Common myeloid progenitor, CD34-positive (primary cell): ENCODE data around the gene PRKAR1B.
A peak's percentile ranks its signal among the peaks of the same experiment; 100 is the strongest.

Experiments used
- CTCF ChIA-PET: fragments of 350-600 bp; sonication (Branson Sonifier 250); formaldehyde crosslinking; loops from one replicate; lab custom pipeline; 2021; ENCODE audit warnings: antibody characterized with exemption; lab: Charles Lee
- POLR2A ChIA-PET: fragments of 350-600 bp; sonication (Branson Sonifier 250); formaldehyde crosslinking; loops from one replicate; lab custom pipeline; 2021; ENCODE audit warnings: antibody characterized with exemption; lab: Charles Lee
- DNase-seq, 3 donors: peaks; one replicate each; pipeline versions ENCODE4 v3.0.0 to v3.0.0-alpha.2; 2013
- H3K27ac ChIP-seq, 2 experiments: 1 replicate in 1 of 2; 2 replicates in 1 of 2; pipeline ENCODE4 v1.7.0; 2013; ENCODE audit warnings: inconsistent platforms in 2 of 2, low read length in 2 of 2, mild to moderate bottlenecking in 2 of 2, low read depth in 1 of 2, moderate library complexity in 1 of 2; ENCODE audit not compliant: severe bottlenecking in 2 of 2, insufficient read depth in 1 of 2, poor library complexity in 1 of 2
- H3K27me3 ChIP-seq, 5 experiments: replicated peaks in 2 of 5; 1 replicate in 3 of 5; 2 replicates in 2 of 5; pipeline versions ENCODE4 v1.6.1 to v1.7.0; 2013; ENCODE audit warnings: low read length in 4 of 5, mild to moderate bottlenecking in 2 of 5, moderate library complexity in 2 of 5, inconsistent platforms in 1 of 5; ENCODE audit not compliant: insufficient read depth in 5 of 5, control insufficient read depth in 4 of 5
- H3K36me3 ChIP-seq, 4 experiments: 1 replicate in 2 of 4; 2 replicates in 2 of 4; pipeline versions ENCODE4 v1.6.1 to v1.7.0; 2013; ENCODE audit warnings: low read length in 3 of 4, control low read depth in 1 of 4, mild to moderate bottlenecking in 1 of 4; ENCODE audit not compliant: control insufficient read depth in 4 of 4, insufficient read depth in 4 of 4
- H3K4me1 ChIP-seq, 4 experiments: 1 replicate in 3 of 4; 2 replicates in 1 of 4; pipeline versions ENCODE4 v1.6.1 to v1.7.1; 2013; ENCODE audit warnings: low read length in 3 of 4, mild to moderate bottlenecking in 3 of 4, control low read depth in 1 of 4, inconsistent platforms in 1 of 4, moderate library complexity in 1 of 4; ENCODE audit not compliant: control insufficient read depth in 4 of 4, insufficient read depth in 4 of 4; ENCODE audit errors: control extremely low read depth in 1 of 4
- H3K4me3 ChIP-seq, 7 experiments: 1 replicate in 4 of 7; 2 replicates in 3 of 7; pipeline versions ENCODE4 v1.5.1 to v1.7.0; 2013; ENCODE audit warnings: mild to moderate bottlenecking in 7 of 7, low read length in 6 of 7, moderate library complexity in 6 of 7, inconsistent platforms in 2 of 7, low read depth in 2 of 7, control low read depth in 1 of 7; ENCODE audit not compliant: insufficient read depth in 4 of 7, control insufficient read depth in 1 of 7; ENCODE audit errors: extremely low read depth in 1 of 7
- H3K9me3 ChIP-seq, 5 experiments: 1 replicate in 4 of 5; 2 replicates in 1 of 5; pipeline versions ENCODE4 v1.6.1 to v1.7.1; 2013; ENCODE audit warnings: low read length in 4 of 5, mild to moderate bottlenecking in 2 of 5, inconsistent platforms in 1 of 5, low read depth in 1 of 5, moderate library complexity in 1 of 5; ENCODE audit not compliant: control insufficient read depth in 4 of 5, insufficient read depth in 2 of 5; ENCODE audit errors: control extremely low read depth in 1 of 5
- WGBS: methylation state at CpG from one replicate; pipeline ENCODE4 v1.1.5; 2013; ENCODE audit not compliant: insufficient coverage; 5-methylcytosine and 5-hydroxymethylcytosine counted together

Gene PRKAR1B

DNA sequence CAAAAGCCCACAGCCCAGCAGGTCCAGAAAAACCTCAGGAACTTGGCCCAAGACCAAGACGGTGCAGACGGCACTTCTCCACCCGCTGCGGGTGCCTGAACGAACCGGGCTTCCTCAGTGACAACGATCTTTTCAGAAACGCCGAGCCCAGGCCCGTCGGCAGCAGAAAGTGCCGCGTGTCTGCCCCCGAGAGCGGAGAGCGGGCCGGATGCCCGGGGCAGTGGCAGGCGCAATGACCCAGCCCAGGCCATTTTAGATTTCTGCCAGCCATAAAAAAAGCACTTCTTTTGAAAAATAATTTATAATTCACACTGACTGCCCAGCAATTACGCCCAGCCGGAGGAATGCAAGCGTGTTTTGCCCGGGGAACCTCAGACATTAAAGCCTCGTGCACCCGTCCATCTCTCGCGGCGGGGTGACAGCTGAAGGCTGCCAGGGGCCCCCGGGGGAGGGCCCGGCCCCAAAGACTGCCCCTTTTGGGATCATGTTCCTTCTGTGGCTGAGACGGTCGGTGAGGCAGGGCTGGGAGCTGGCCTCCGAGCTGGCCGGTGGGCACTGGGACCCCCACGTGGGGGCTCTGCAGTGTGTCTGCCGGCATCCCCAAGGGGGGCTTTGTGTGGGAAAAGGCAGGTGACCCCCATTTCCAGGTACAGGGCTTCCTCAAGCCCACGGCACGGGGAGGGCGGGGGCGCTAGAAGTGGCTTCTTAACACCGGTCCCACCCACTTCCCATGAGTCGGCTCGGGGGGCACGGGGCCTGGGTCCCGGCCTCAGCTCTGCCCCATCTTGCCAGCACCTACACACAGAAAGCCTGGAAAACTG lies 136.1 kb downstream of the PRKAR1B start:
- POLR2A ChIA-PET, result no interaction called here
- H3K27ac ChIP-seq, result no peak overlapping the region
- no peak overlapping the region for H3K4me3 ChIP-seq
- CTCF ChIA-PET, result interaction anchor here (0.5 to 1.6 kb wide), 5 partner anchors 9 to 258 kb away, joined by 3 to 4 read pairs (median 3); no protein-coding TSS in a partner anchor
- peaks cover 0 to 25% (median 4%) of the 10 kb centered on the region in 4 experiments for H3K36me3 ChIP-seq
- DNase-seq, result peak in 2 of 3 donors; percentile 58 to 70
- H3K9me3 ChIP-seq, result peaks cover 0 to 6% (median 3%) of the 10 kb centered on the region in 5 experiments
- peaks cover 0 to 43% (median 26%) of the 10 kb centered on the region in 4 experiments for H3K4me1 ChIP-seq
- no peaks in the 10 kb centered on the region for H3K27me3 ChIP-seq
- 51% methylated on average over 32 of the region's 45 CpGs for WGBS

DNA sequence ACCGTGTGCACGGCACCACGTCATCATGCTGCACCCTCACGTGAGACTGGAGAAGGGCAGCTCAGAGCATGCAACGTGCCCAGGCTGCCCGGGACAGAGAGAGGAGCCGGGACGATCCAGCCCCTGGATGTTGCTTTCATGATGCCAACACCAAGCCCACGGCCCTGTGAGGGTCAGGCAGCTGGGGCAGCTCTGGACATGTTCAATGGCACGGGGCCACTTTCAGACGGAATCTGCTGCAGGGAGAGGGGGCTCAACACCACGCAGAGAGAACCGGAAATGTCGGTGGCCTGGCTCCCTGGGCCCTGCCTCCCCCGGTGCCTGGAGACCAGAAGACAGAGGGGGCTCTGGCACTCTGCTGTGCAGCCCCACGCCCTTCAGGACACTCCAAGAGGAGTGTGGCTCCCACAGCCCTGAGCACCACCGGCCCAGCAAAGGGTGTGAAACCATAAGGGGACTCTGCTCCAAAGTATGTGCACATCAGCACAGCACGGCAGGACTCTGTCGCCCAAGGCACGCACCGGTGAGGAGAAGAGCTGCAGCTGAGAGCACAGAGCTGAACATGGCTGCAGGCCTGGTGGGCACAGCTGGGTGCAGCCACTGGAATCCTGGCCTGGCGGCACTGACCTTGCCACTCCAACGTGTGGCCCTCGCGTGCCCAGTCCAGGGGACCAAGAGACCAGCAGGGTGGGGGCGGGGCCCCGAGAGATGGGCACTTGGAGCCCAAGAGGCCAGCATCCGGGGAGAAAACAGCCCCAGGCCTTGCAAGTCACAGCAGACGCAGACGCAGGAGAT lies 137.1 kb downstream of the PRKAR1B start:
- no peak overlapping the region for H3K27ac ChIP-seq
- peaks cover 0 to 18% (median 2%) of the 10 kb centered on the region in 4 experiments for H3K36me3 ChIP-seq
- WGBS, result 98% methylated on average over 25 of the region's 30 CpGs
- H3K4me1 ChIP-seq, result peaks cover 0 to 43% (median 26%) of the 10 kb centered on the region in 4 experiments
- H3K9me3 ChIP-seq, result peaks cover 0 to 4% (median 0%) of the 10 kb centered on the region in 5 experiments
- no peak for DNase-seq
- no peaks in the 10 kb centered on the region for H3K27me3 ChIP-seq
- H3K4me3 ChIP-seq, result no peak overlapping the region
- POLR2A ChIA-PET, result no interaction called here
- CTCF ChIA-PET, result interaction anchor here (1.6 kb wide), 1 partner anchor 10 kb away, joined by 4 read pairs; no protein-coding TSS in a partner anchor

DNA sequence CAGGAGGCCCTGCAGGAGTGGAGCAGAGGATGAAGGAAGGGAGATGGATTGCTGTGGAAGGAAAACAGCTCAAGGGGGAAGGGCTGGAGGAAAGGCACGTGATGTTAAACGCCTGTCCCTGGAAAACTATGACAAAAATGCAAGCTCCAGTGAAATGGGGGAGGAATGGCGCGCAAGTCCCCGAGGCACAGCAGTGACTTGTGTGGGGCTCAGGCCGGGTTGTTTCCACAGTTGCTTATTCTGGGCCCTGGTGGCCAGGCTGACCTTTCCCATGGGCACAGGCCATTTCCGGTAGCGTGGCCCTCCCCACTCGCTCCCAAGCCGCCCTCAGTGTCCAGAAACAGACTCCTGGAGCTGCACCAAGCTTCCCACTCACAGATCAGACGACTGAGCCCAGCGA lies 139.3 kb downstream of the PRKAR1B start:
- Histone ChIP-seq H3K27me3 (no peaks in the 10 kb centered on the region), H3K36me3 (peaks cover 0 to 30% (median 2%) of the 10 kb centered on the region in 4 experiments), H3K4me1 (peaks cover 0 to 35% (median 15%) of the 10 kb centered on the region in 4 experiments), H3K27ac (no peak overlapping the region), H3K4me3 (no peak overlapping the region), H3K9me3 (peaks cover 0 to 4% (median 0%) of the 10 kb centered on the region in 5 experiments)
- no peak for DNase-seq
- ChIA-PET POLR2A (no interaction called here), CTCF (no interaction called here)
- 97% methylated on average over 11 of the region's 12 CpGs for WGBS

DNA sequence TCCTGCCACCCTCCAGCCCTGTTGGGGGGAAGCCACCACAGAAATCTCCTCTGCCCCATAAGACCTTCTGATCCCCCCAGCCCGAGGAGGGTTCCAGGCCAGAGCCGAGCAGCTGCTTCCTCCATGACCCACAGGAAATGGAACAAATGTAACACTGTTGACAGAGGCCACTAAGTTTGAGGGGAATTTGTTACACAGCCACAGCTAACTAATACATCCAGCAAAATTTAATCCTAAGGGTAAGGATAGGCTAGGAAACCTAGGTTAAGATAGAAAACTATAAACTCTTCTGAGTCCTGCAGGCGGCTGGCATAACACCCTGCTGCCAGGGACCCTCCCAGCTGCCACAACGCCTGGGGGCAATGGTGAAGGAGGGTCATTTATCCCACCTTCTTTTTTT lies 140.6 kb downstream of the PRKAR1B start:
- no CpG with 5 or more reads among the region's 4 CpGs for WGBS
- Histone ChIP-seq H3K9me3 (peaks cover 0 to 4% (median 0%) of the 10 kb centered on the region in 5 experiments), H3K4me1 (peaks cover 0 to 23% (median 13%) of the 10 kb centered on the region in 4 experiments), H3K36me3 (peaks cover 0 to 34% (median 2%) of the 10 kb centered on the region in 4 experiments), H3K27me3 (no peaks in the 10 kb centered on the region), H3K27ac (no peak overlapping the region), H3K4me3 (no peak overlapping the region)
- ChIA-PET POLR2A (no interaction called here), CTCF (no interaction called here)
- no peak for DNase-seq

DNA sequence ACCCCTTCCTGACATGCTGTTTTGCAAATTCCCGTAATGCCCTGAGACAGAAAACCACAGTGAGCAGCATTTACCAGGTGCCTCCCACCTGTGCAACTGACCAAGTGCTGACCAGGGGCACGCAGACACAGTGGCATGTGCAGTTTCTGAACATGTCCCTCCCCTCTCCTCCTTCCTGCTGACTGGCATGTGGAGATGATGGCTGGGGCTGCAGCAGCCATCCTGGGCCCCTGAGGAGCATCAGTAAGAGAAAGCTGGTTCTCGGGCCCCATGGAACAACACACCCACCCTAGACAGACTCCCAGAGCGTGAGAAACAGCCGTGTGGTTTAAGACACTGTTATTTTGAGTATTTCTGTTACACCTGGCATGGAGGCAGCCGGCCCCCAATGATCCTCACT lies 141.2 kb downstream of the PRKAR1B start:
- no peak for DNase-seq
- Histone ChIP-seq H3K4me3 (no peak overlapping the region), H3K36me3 (peaks cover 0 to 34% (median 2%) of the 10 kb centered on the region in 4 experiments), H3K4me1 (peaks cover 0 to 17% (median 10%) of the 10 kb centered on the region in 4 experiments), H3K9me3 (peaks cover 0 to 4% (median 0%) of the 10 kb centered on the region in 5 experiments), H3K27me3 (no peaks in the 10 kb centered on the region), H3K27ac (no peak overlapping the region)
- ChIA-PET POLR2A (no interaction called here), CTCF (no interaction called here)
- WGBS, result 100% methylated on average over 6 of the region's 6 CpGs

DNA sequence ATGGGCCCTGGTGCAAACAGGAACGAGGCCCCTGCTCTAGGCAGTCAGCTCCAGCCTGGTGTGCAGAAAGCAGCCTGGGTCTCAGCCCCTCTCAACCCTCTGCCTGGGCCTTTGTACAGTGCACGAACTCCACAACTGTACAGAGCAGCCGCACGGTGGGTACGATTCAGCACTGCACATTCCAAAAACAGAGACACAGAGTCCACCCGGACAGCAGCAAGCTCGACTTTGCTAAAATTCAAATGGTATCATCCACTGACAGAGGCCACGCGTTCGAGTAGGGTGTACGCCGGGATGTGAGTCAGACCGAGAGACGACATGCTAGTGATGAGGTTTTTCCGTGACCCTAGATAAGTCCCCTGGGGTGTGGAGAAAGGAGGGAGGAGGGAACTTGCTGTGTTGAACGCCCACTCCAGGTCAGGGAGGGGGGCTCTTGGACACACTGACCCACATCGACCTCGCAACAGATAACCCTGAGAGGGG lies 141.8 kb downstream of the PRKAR1B start:
- Histone ChIP-seq H3K4me1 (peaks cover 0 to 11% (median 7%) of the 10 kb centered on the region in 4 experiments), H3K9me3 (peaks cover 0 to 4% (median 0%) of the 10 kb centered on the region in 5 experiments), H3K36me3 (peaks cover 0 to 34% (median 2%) of the 10 kb centered on the region in 4 experiments), H3K27me3 (no peaks in the 10 kb centered on the region), H3K4me3 (no peak overlapping the region), H3K27ac (no peak overlapping the region)
- DNase-seq, result no peak
- ChIA-PET CTCF (interaction anchor here (1.1 kb wide), 1 partner anchor 20 kb away, joined by 3 read pairs; no protein-coding TSS in a partner anchor), POLR2A (no interaction called here)
- 98% methylated on average over 17 of the region's 18 CpGs for WGBS
